ENCODE data around the gene MSL3. TPM values are rescaled to one million over a fixed set of nuclear protein-coding genes. Genes with fewer than 3 reads are reported as not detected.

The MSL3 gene
- total RNA-seq, 2 experiments from 2014 or later = 29.8 to 31.0 TPM

GRCh38 chrX:11793734-11794133, 35.7 kb downstream of the MSL3 start:
- POLR2A ChIA-PET = no interaction called here
- CTCF ChIA-PET = no interaction called here

GRCh38 chrX:11813341-11813740, 55.3 kb downstream of the MSL3 start:
- ChIA-PET POLR2A (no interaction called here), CTCF (no interaction called here)

Other genes with a start within 250 kb of the MSL3 start
- not detected for gene ARHGAP6, start 92.3 kb upstream of the MSL3 start, total RNA-seq